ENCODE data around the gene NOS1AP. TPM values are rescaled to one million over a fixed set of nuclear protein-coding genes. Genes with fewer than 3 reads are reported as not detected.

NOS1AP gene
- total RNA-seq, 1 experiment from 2014 or later = 14.7 TPM

GRCh38 chr1:162353702-162354101 lies 284.2 kb downstream of the NOS1AP start:
- Mint-ChIP-seq H3K27ac (peak overlapping the region; percentile 70), H3K36me3 (peaks cover 8% of the 10 kb centered on the region), H3K9me3 (no peaks in the 10 kb centered on the region), H3K4me3 (no peak overlapping the region), H3K4me1 (peaks cover 17% of the 10 kb centered on the region), H3K27me3 (ENCODE audit: low read depth) (no peaks in the 10 kb centered on the region)
- POLR2A ChIA-PET = interaction anchor here (0.7 kb wide), 1 partner anchor 283 kb away, joined by 3 read pairs; no protein-coding TSS in a partner anchor
- no peak for DNase-seq (ENCODE audit: low spot score)
- CTCF ChIA-PET = interaction anchor here (0.9 to 1.3 kb wide), 2 partner anchors 298 to 317 kb away, joined by 3 to 4 read pairs; no protein-coding TSS in a partner anchor
- TF ChIP-seq MYBL2 (CRISPR knock-in tag; IDR thresholded peaks at IDR 0.05) (no peak), EMX1 (CRISPR knock-in tag; IDR thresholded peaks at IDR 0.05) (no peak), OVOL2 (CRISPR knock-in tag; IDR thresholded peaks at IDR 0.05; ENCODE audit: borderline replicate concordance) (no peak), IRF2 (CRISPR knock-in tag; IDR thresholded peaks at IDR 0.05; ENCODE audit: borderline replicate concordance, low read depth) (no peak), NR3C1 (CRISPR knock-in tag; conservative IDR thresholded peaks at IDR 0.05; ENCODE audit: low read depth) (no peak), CREM (CRISPR knock-in tag; IDR thresholded peaks at IDR 0.05) (no peak), SOX15 (CRISPR knock-in tag; IDR thresholded peaks at IDR 0.05) (no peak), ATF1 (CRISPR knock-in tag; IDR thresholded peaks at IDR 0.05) (no peak), SMAD3 (CRISPR knock-in tag; IDR thresholded peaks at IDR 0.05; ENCODE audit: borderline replicate concordance) (no peak), ZNF396 (CRISPR knock-in tag; IDR thresholded peaks at IDR 0.05; ENCODE audit: borderline replicate concordance) (no peak), CDX4 (CRISPR knock-in tag; IDR thresholded peaks at IDR 0.05; ENCODE audit: borderline replicate concordance) (no peak), NR1H2 (CRISPR knock-in tag; IDR thresholded peaks at IDR 0.05) (no peak), TEAD1 (CRISPR knock-in tag; IDR thresholded peaks at IDR 0.05) (no peak)
- TF ChIP-seq, protein P1, sequence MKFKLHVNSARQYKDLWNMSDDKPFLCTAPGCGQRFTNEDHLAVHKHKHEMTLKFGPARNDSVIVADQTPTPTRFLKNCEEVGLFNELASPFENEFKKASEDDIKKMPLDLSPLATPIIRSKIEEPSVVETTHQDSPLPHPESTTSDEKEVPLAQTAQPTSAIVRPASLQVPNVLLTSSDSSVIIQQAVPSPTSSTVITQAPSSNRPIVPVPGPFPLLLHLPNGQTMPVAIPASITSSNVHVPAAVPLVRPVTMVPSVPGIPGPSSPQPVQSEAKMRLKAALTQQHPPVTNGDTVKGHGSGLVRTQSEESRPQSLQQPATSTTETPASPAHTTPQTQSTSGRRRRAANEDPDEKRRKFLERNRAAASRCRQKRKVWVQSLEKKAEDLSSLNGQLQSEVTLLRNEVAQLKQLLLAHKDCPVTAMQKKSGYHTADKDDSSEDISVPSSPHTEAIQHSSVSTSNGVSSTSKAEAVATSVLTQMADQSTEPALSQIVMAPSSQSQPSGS (CRISPR knock-in tag; IDR thresholded peaks at IDR 0.05; ENCODE audit: borderline replicate concordance, low read depth) = no peak
- TF ChIP-seq, protein P2, sequence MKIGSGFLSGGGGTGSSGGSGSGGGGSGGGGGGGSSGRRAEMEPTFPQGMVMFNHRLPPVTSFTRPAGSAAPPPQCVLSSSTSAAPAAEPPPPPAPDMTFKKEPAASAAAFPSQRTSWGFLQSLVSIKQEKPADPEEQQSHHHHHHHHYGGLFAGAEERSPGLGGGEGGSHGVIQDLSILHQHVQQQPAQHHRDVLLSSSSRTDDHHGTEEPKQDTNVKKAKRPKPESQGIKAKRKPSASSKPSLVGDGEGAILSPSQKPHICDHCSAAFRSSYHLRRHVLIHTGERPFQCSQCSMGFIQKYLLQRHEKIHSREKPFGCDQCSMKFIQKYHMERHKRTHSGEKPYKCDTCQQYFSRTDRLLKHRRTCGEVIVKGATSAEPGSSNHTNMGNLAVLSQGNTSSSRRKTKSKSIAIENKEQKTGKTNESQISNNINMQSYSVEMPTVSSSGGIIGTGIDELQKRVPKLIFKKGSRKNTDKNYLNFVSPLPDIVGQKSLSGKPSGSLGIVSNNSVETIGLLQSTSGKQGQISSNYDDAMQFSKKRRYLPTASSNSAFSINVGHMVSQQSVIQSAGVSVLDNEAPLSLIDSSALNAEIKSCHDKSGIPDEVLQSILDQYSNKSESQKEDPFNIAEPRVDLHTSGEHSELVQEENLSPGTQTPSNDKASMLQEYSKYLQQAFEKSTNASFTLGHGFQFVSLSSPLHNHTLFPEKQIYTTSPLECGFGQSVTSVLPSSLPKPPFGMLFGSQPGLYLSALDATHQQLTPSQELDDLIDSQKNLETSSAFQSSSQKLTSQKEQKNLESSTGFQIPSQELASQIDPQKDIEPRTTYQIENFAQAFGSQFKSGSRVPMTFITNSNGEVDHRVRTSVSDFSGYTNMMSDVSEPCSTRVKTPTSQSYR (CRISPR knock-in tag; IDR thresholded peaks at IDR 0.05) = no peak
- TF ChIP-seq, protein P3, sequence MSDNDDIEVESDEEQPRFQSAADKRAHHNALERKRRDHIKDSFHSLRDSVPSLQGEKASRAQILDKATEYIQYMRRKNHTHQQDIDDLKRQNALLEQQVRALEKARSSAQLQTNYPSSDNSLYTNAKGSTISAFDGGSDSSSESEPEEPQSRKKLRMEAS (CRISPR knock-in tag; IDR thresholded peaks at IDR 0.05) = no peak
- TF ChIP-seq, protein P4, sequence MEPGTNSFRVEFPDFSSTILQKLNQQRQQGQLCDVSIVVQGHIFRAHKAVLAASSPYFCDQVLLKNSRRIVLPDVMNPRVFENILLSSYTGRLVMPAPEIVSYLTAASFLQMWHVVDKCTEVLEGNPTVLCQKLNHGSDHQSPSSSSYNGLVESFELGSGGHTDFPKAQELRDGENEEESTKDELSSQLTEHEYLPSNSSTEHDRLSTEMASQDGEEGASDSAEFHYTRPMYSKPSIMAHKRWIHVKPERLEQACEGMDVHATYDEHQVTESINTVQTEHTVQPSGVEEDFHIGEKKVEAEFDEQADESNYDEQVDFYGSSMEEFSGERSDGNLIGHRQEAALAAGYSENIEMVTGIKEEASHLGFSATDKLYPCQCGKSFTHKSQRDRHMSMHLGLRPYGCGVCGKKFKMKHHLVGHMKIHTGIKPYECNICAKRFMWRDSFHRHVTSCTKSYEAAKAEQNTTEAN (CRISPR knock-in tag; IDR thresholded peaks at IDR 0.05) = no peak
- TF ChIP-seq, protein P5, sequence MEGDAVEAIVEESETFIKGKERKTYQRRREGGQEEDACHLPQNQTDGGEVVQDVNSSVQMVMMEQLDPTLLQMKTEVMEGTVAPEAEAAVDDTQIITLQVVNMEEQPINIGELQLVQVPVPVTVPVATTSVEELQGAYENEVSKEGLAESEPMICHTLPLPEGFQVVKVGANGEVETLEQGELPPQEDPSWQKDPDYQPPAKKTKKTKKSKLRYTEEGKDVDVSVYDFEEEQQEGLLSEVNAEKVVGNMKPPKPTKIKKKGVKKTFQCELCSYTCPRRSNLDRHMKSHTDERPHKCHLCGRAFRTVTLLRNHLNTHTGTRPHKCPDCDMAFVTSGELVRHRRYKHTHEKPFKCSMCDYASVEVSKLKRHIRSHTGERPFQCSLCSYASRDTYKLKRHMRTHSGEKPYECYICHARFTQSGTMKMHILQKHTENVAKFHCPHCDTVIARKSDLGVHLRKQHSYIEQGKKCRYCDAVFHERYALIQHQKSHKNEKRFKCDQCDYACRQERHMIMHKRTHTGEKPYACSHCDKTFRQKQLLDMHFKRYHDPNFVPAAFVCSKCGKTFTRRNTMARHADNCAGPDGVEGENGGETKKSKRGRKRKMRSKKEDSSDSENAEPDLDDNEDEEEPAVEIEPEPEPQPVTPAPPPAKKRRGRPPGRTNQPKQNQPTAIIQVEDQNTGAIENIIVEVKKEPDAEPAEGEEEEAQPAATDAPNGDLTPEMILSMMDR (IDR thresholded peaks at IDR 0.05) = no peak
- TF ChIP-seq, protein P6, sequence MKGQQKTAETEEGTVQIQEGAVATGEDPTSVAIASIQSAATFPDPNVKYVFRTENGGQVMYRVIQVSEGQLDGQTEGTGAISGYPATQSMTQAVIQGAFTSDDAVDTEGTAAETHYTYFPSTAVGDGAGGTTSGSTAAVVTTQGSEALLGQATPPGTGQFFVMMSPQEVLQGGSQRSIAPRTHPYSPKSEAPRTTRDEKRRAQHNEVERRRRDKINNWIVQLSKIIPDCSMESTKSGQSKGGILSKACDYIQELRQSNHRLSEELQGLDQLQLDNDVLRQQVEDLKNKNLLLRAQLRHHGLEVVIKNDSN (CRISPR knock-in tag; IDR thresholded peaks at IDR 0.05) = no peak
- peak; percentile 63 for ATAC-seq

Data from WTC11 (cell line).